Body of pancreas (tissue), 4 donors: ENCODE measurements around the gene PCBP3.

ENCODE experiments used
- POLR2A ChIP-seq, 3 donors: fragments of 450-650 bp; IDR thresholded peaks; one replicate each; pipeline ENCODE4 v1.6.1; 2016; ENCODE audit warnings: antibody characterized with exemption in 3 of 3, mild to moderate bottlenecking in 2 of 3
- TF ChIP-seq, protein P1 (sequence below), 7 experiments: fragments of 450-650 bp in 4 of 7; fragments of 200-600 bp in 3 of 7; sonication (generic) in 3 of 7; IDR thresholded peaks; one replicate each; pipeline ENCODE4 v1.5.1; 2016 to 2019; ENCODE audit warnings: antibody characterized with exemption in 7 of 7

DNA sequence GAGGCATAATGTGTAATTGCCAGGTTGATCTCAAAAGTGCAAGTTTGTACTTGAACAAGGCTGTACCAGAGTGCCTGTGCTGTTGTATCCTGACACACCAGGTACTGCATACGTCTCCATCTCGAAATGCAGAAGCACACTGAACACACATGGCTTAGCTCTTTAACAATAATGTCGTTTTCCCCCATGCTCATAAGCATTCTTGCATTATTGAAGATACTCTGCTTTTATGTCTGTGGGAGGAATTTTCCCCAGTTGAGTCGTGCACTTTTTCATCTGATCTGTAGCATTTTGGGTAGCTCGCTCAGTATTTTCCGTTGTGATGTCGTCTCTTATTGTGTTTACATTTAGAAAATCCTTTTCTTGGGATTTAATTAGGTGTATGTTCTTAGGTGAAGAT is 98.7 kb downstream of the PCBP3 start:
- TF ChIP-seq POLR2A (IDR thresholded peaks at IDR 0.05) = no peak
- TF ChIP-seq, protein P1, sequence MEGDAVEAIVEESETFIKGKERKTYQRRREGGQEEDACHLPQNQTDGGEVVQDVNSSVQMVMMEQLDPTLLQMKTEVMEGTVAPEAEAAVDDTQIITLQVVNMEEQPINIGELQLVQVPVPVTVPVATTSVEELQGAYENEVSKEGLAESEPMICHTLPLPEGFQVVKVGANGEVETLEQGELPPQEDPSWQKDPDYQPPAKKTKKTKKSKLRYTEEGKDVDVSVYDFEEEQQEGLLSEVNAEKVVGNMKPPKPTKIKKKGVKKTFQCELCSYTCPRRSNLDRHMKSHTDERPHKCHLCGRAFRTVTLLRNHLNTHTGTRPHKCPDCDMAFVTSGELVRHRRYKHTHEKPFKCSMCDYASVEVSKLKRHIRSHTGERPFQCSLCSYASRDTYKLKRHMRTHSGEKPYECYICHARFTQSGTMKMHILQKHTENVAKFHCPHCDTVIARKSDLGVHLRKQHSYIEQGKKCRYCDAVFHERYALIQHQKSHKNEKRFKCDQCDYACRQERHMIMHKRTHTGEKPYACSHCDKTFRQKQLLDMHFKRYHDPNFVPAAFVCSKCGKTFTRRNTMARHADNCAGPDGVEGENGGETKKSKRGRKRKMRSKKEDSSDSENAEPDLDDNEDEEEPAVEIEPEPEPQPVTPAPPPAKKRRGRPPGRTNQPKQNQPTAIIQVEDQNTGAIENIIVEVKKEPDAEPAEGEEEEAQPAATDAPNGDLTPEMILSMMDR (IDR thresholded peaks at IDR 0.05) = no peak
